HG02642 (cell line): ENCODE results near the gene RPL18A.

ENCODE experiments used
- ATAC-seq: cut with Tn5 transposase; IDR thresholded peaks from one replicate; pipeline ENCODE4 v1.9.1; 2021; ENCODE audit warnings: mild to moderate bottlenecking; ENCODE audit not compliant: unreplicated experiment, poor library complexity

The RPL18A gene

GRCh38 chr19:17889609-17890214 is 30.0 kb downstream of the RPL18A start:
- ATAC-seq: no peak

GRCh38 chr19:17893766-17894165 is 34.1 kb downstream of the RPL18A start:
- ATAC-seq: no peak

- ATAC-seq: no peak
Observed at GRCh38 chr19:17902701-17903100, 43.0 kb downstream of the RPL18A start.

GRCh38 chr19:17908244-17908643 is 48.5 kb downstream of the RPL18A start:
- no peak for ATAC-seq

GRCh38 chr19:17909003-17909732 is 49.5 kb downstream of the RPL18A start:
- no peak for ATAC-seq

GRCh38 chr19:17910791-17911360 is 51.2 kb downstream of the RPL18A start:
- no peak for ATAC-seq
